H7 (cell line): ENCODE measurements around the gene LDHD. TPM values are rescaled to one million over a fixed set of nuclear protein-coding genes. Genes with fewer than 3 reads are reported as not detected.

ENCODE experiments used
- total RNA-seq: library from RNA; depleted of rRNA; stranded (reverse); fragments of >200 nt; shearing (Covaris generic); gene quantifications from 2 replicates; pipeline ENCODE4 v1.2.3, GENCODE V29; 2014; rRNA removed

Gene LDHD
- total RNA-seq, 1 experiment from 2014 or later = 10.4 TPM

Other genes with a start within 250 kb of the LDHD start
- 25.7 and 32.0 TPM in 2 replicates for gene WDR59, start 131.7 kb downstream of the LDHD start, total RNA-seq
- 37.3 and 44.7 TPM in 2 replicates for gene ZNRF1, start 117.8 kb downstream of the LDHD start, total RNA-seq
- 6.1 and 9.7 TPM in 2 replicates for gene ZFP1, start 31.7 kb upstream of the LDHD start, total RNA-seq
- not detected in 2 replicates for gene CTRB2, start 90.4 kb upstream of the LDHD start, total RNA-seq
- not detected in 2 replicates for gene CTRB1, start 102.2 kb upstream of the LDHD start, total RNA-seq
- 63.0 and 68.4 TPM in 2 replicates for gene BCAR1, start 134.8 kb upstream of the LDHD start, total RNA-seq